Mammary epithelial cell (primary cell): ENCODE results near the gene SEC63.

Experiments used
- EZH2 ChIP-seq: IDR thresholded peaks from 2 replicates; pipeline ENCODE4 v1.6.1; 2012; ENCODE audit warnings: low read length, inconsistent platforms, borderline replicate concordance
- TF ChIP-seq, protein P1 (sequence below), 2 donors: IDR thresholded peaks in 1 of 2; conservative IDR thresholded peaks in 1 of 2; 2 replicates each; pipeline ENCODE4 v1.5.1; 2011 to 2012; ENCODE audit warnings: inconsistent platforms in 2 of 2, low read length in 2 of 2, mild to moderate bottlenecking in 2 of 2, control low read depth in 1 of 2, low read depth in 1 of 2; ENCODE audit not compliant: insufficient read depth in 1 of 2; ENCODE audit errors: extremely low read depth in 1 of 2

GRCh38 chr6:107968081-107968480 lies 10.1 kb upstream of the SEC63 start:
- TF ChIP-seq, protein P1, sequence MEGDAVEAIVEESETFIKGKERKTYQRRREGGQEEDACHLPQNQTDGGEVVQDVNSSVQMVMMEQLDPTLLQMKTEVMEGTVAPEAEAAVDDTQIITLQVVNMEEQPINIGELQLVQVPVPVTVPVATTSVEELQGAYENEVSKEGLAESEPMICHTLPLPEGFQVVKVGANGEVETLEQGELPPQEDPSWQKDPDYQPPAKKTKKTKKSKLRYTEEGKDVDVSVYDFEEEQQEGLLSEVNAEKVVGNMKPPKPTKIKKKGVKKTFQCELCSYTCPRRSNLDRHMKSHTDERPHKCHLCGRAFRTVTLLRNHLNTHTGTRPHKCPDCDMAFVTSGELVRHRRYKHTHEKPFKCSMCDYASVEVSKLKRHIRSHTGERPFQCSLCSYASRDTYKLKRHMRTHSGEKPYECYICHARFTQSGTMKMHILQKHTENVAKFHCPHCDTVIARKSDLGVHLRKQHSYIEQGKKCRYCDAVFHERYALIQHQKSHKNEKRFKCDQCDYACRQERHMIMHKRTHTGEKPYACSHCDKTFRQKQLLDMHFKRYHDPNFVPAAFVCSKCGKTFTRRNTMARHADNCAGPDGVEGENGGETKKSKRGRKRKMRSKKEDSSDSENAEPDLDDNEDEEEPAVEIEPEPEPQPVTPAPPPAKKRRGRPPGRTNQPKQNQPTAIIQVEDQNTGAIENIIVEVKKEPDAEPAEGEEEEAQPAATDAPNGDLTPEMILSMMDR (conservative IDR thresholded peaks at IDR 0.05 in 1 of 2, IDR thresholded peaks at IDR 0.05 in 1 of 2; ENCODE audit: extremely low read depth in 1 of 2, insufficient read depth in 1 of 2, low read depth in 1 of 2, low read length in 2 of 2), result no peak
- no peak for TF ChIP-seq EZH2
